ENCODE results near the gene MYLK4.

DNA sequence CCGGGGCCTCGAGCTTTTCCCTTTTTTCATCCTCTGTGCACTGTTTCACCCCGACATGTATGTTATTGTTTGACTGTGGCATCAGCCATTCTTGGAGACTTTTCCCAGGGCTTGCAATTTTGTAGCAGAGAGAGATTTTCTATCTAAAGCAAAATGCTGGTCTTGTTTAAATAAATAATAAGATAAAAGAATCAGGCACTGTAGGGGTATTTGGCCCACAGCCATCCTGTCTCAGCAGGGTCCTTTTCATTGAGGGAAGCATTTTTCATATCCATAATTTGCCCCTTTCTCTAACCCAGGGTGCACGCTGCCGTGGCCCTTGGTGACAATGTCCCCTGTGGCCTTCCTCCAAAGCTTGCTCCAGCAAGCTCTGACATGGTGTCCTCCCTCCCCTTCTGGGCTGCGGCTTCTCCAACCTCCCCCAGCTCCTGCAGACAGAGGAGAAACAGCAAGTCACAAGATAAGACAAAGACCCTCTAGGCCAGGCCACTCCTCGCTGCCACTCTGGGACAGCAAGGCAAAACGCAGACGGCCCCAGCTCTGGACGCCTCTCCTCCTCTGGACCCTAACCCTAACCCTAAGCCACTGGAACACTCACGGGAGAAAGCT is 117.6 kb downstream of the MYLK4 start:
- TF ChIP-seq, protein P1, sequence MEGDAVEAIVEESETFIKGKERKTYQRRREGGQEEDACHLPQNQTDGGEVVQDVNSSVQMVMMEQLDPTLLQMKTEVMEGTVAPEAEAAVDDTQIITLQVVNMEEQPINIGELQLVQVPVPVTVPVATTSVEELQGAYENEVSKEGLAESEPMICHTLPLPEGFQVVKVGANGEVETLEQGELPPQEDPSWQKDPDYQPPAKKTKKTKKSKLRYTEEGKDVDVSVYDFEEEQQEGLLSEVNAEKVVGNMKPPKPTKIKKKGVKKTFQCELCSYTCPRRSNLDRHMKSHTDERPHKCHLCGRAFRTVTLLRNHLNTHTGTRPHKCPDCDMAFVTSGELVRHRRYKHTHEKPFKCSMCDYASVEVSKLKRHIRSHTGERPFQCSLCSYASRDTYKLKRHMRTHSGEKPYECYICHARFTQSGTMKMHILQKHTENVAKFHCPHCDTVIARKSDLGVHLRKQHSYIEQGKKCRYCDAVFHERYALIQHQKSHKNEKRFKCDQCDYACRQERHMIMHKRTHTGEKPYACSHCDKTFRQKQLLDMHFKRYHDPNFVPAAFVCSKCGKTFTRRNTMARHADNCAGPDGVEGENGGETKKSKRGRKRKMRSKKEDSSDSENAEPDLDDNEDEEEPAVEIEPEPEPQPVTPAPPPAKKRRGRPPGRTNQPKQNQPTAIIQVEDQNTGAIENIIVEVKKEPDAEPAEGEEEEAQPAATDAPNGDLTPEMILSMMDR (IDR thresholded peaks at IDR 0.05), result no peak
- no peak for TF ChIP-seq ZFX (IDR thresholded peaks at IDR 0.05; ENCODE audit: borderline replicate concordance)
